GM21515 (cell line): ENCODE measurements around the gene TNFAIP3.
A peak's percentile ranks its signal among the peaks of the same experiment; 100 is the strongest.

Experiments used
- ATAC-seq: cut with Tn5 transposase; IDR thresholded peaks from one replicate; pipeline ENCODE4 v1.9.1; 2021; ENCODE audit not compliant: unreplicated experiment

The TNFAIP3 gene

GRCh38 chr6:137896647-137897046 lies 29.6 kb downstream of the TNFAIP3 start:
- ATAC-seq: no peak

GRCh38 chr6:137900815-137901214 lies 33.8 kb downstream of the TNFAIP3 start:
- ATAC-seq: no peak

GRCh38 chr6:137901454-137901853 lies 34.4 kb downstream of the TNFAIP3 start:
- ATAC-seq: no peak

- ATAC-seq: no peak
These were observed 35.6 kb downstream of the TNFAIP3 start for GRCh38 chr6:137902699-137903098.

- ATAC-seq: no peak
These were observed 36.3 kb downstream of the TNFAIP3 start for GRCh38 chr6:137903274-137903932.

GRCh38 chr6:137903933-137904821 lies 37.1 kb downstream of the TNFAIP3 start:
- peak; percentile 59 for ATAC-seq

GRCh38 chr6:137904822-137905617 lies 38.0 kb downstream of the TNFAIP3 start:
- ATAC-seq: no peak

- no peak for ATAC-seq
These were observed 39.0 kb downstream of the TNFAIP3 start for GRCh38 chr6:137906020-137906472.

- ATAC-seq: no peak
These were observed 40.1 kb downstream of the TNFAIP3 start for GRCh38 chr6:137907170-137907569.

- no peak for ATAC-seq
These were observed 42.5 kb downstream of the TNFAIP3 start for GRCh38 chr6:137909533-137909932.

GRCh38 chr6:137910424-137910834 lies 43.4 kb downstream of the TNFAIP3 start:
- no peak for ATAC-seq

- ATAC-seq: no peak
These were observed 43.9 kb downstream of the TNFAIP3 start for GRCh38 chr6:137910843-137911456.

GRCh38 chr6:137911675-137912191 lies 44.7 kb downstream of the TNFAIP3 start:
- peak; percentile 45 for ATAC-seq

- ATAC-seq: no peak
These were observed 45.8 kb downstream of the TNFAIP3 start for GRCh38 chr6:137912813-137913212.

- ATAC-seq: no peak
These were observed 46.4 kb downstream of the TNFAIP3 start for GRCh38 chr6:137913434-137913833.

GRCh38 chr6:137913996-137914529 lies 47.0 kb downstream of the TNFAIP3 start:
- no peak for ATAC-seq

GRCh38 chr6:137914530-137915193 lies 47.6 kb downstream of the TNFAIP3 start:
- ATAC-seq: no peak

- ATAC-seq: no peak
These were observed 48.7 kb downstream of the TNFAIP3 start for GRCh38 chr6:137915790-137916189.

- ATAC-seq: no peak
These were observed 50.7 kb downstream of the TNFAIP3 start for GRCh38 chr6:137917551-137918325.
